Measurements from ENCODE around the gene NDUFS2. TPM values are rescaled to one million over a fixed set of nuclear protein-coding genes. Genes with fewer than 3 reads are reported as not detected.

Gene NDUFS2
- total RNA-seq, 2 experiments from 2014 or later, result 98.3 to 103 TPM

DNA sequence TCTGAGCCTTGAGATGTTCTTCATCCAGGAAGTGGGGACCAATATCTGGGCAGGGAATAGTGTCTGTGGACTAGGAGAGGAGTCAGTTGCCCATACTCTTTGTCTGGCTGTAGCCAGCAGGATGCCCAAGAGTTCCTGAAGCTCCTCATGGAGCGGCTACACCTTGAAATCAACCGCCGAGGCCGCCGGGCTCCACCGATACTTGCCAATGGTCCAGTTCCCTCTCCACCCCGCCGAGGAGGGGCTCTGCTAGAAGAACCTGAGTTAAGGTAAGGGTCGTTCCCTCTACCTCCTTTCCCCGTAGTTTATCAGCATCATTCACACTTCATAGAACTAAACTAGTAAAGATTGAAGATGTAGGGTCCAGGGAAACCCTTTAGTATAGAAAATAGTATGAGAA lies 39.4 kb upstream of the NDUFS2 start:
- no peak overlapping the region for H3K4me3 Mint-ChIP-seq
- DNase-seq, result no peak
- H3K4me1 Mint-ChIP-seq (ENCODE audit: low read depth), result peaks cover 63% of the 10 kb centered on the region
- CTCF ChIA-PET, result interaction anchor here (1.4 kb wide), 1 partner anchor 14 kb away, joined by 3 read pairs; the partner anchor contains the start of gene B4GALT3
- no peaks in the 10 kb centered on the region for H3K9me3 Mint-ChIP-seq
- H3K27ac Mint-ChIP-seq, result no peak overlapping the region
- POLR2A ChIA-PET, result interaction anchor here (1.0 kb wide), 1 partner anchor 8 kb away, joined by 4 read pairs; no protein-coding TSS in a partner anchor
- H3K27me3 Mint-ChIP-seq, result no peaks in the 10 kb centered on the region
- H3K36me3 Mint-ChIP-seq, result peaks cover 24% of the 10 kb centered on the region
- intact Hi-C loops (cut with micrococcal nuclease), result no loop called here

- Mint-ChIP-seq H3K36me3 (peaks cover 16% of the 10 kb centered on the region), H3K4me1 (ENCODE audit: low read depth) (peaks cover 64% of the 10 kb centered on the region), H3K4me3 (no peak overlapping the region), H3K27ac (peak overlapping the region; percentile 16), H3K27me3 (no peaks in the 10 kb centered on the region), H3K9me3 (no peaks in the 10 kb centered on the region)
- DNase-seq, result no peak
- intact Hi-C loops (cut with micrococcal nuclease), result no loop called here
- POLR2A ChIA-PET, result no interaction called here
- CTCF ChIA-PET, result interaction anchor here (1.0 kb wide), 1 partner anchor 31 kb away, joined by 3 read pairs; the partner anchor contains the start of gene DEDD
Observed at GRCh38 chr1:161163793-161164192, 38.4 kb upstream of the NDUFS2 start.

- no peaks in the 10 kb centered on the region for H3K27me3 Mint-ChIP-seq
- peaks cover 57% of the 10 kb centered on the region for H3K4me1 Mint-ChIP-seq (ENCODE audit: low read depth)
- peak overlapping the region; percentile 61 for H3K27ac Mint-ChIP-seq
- peaks cover 14% of the 10 kb centered on the region for H3K36me3 Mint-ChIP-seq
- DNase-seq, result no peak
- POLR2A ChIA-PET, result interaction anchor here (0.6 to 3.2 kb wide), 12 partner anchors 9 to 133 kb away, joined by 3 to 41 read pairs (median 11); partner anchors contain the start of genes B4GALT3, DEDD, NDUFS2 and NIT1
- no peaks in the 10 kb centered on the region for H3K9me3 Mint-ChIP-seq
- H3K4me3 Mint-ChIP-seq, result peak overlapping the region; percentile 20
- intact Hi-C loops (cut with micrococcal nuclease), result loop anchor here (5.0 kb wide), 1 partner anchor 98 kb away; the partner anchor contains the start of gene ARHGAP30
- CTCF ChIA-PET, result interaction anchor here (0.6 to 3.4 kb wide), 20 partner anchors 8 to 572 kb away, joined by 3 to 45 read pairs (median 6); partner anchors contain the start of genes B4GALT3, KLHDC9, NDUFS2 and NIT1
Observed at GRCh38 chr1:161164901-161165610, 37.1 kb upstream of the NDUFS2 start.

DNA sequence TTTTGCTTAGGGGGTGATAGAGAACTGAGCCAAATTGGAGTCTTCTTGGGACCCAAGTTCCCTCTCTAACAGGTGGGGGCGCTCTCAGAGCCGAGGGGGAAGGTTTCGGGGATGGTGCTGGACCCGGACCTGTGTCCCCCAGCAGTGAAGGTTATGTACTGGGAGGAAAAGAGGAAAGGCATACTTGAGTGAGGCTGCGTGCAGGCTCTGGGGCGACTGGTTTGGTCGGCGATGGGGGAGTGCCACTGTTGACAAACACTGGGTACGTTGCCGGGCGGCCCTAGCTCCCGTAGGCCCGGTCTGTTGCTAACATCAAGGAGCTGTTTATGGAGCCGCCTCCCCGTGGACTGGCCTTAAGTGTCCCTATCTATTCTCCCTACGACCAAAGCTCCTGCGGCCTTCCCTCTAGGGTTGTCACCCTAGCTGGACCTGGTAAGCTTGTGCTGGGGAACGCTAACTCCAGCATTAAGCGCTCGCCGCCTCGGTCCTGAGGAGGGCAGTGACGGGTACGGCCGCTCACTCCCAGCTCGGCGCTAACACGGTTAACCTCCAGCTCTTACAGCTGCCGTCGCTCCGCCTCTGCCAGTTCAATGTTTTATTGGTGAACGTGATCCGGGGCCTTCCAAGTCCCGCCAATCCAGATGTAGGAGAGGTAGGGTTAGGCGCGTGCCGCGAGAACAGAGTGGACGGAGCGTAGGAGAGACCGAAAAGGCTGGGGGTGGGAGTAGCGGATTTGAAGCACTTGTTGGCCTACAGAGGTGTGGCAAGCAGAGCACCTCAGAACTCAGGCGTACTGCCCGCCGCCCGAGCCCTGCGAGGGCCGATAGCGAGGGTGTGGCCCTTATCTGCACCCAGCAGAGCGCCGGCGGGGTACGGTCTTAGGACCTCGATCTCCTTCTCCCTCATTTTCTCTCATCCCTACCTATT lies 36.2 kb upstream of the NDUFS2 start, which contains the start of gene PPOX:
TSS of gene PPOX (plus strand) at position 685 of the 927 bp plus-strand sequence. CDS start 422 bp downstream, outside the sequence.
- POLR2A ChIA-PET, result interaction anchor here (0.5 to 3.2 kb wide), 14 partner anchors 10 to 121 kb away, joined by 3 to 41 read pairs (median 8); partner anchors contain the start of genes B4GALT3, DEDD, NDUFS2 and NIT1
- no peaks in the 10 kb centered on the region for H3K9me3 Mint-ChIP-seq
- H3K27me3 Mint-ChIP-seq, result no peaks in the 10 kb centered on the region
- CTCF ChIA-PET, result interaction anchor here (0.6 to 3.4 kb wide), 26 partner anchors 9 to 571 kb away, joined by 3 to 45 read pairs (median 6); partner anchors contain the start of genes B4GALT3, DEDD, KLHDC9 and NDUFS2
- peak; percentile 97 for DNase-seq
- intact Hi-C loops (cut with micrococcal nuclease), result loop anchor here (1.0 to 5.0 kb wide), 3 partner anchors 19 to 99 kb away; partner anchors contain the start of gene ARHGAP30
- peak within 1 kb of the TSS; percentile 86 for H3K4me3 Mint-ChIP-seq
- H3K27ac Mint-ChIP-seq, result peak within 1 kb of the TSS; percentile 93
- H3K4me1 Mint-ChIP-seq (ENCODE audit: low read depth), result peaks cover 48% of the 10 kb centered on the region
- H3K36me3 Mint-ChIP-seq, result peaks cover 16% of the 10 kb centered on the region

DNA sequence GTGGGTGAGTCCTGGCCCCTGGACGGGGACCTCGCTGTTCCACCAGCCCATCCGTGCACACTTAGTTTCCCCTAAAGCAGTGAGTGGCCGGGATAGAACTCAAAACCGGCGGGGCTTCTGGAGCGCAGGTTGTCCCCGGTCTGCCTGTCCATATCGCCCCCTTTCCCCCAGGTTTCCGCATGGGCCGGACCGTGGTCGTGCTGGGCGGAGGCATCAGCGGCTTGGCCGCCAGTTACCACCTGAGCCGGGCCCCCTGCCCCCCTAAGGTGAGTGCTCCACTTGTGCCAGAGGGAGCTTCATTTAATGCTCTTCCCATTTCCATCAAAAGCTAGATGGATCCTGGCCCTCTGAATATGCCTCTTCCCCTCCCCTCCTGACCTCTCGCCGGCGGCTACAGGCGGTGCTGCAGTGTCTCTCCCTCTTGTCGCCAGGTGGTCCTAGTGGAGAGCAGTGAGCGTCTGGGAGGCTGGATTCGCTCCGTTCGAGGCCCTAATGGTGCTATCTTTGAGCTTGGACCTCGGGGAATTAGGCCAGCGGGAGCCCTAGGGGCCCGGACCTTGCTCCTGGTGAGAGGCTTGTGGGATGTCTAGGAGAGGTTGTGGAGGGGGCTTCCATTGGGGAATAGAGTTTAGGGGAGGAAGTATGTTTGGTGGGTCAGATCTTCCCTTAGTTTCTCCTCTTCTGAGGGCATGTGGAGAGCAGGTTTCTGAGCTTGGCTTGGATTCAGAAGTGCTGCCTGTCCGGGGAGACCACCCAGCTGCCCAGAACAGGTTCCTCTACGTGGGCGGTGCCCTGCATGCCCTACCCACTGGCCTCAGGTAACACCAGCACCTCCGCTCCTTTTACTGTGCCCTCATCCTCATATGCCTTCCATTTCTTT lies 35.3 kb upstream of the NDUFS2 start:
- Mint-ChIP-seq H3K4me1 (ENCODE audit: low read depth) (peaks cover 39% of the 10 kb centered on the region), H3K36me3 (peaks cover 17% of the 10 kb centered on the region), H3K4me3 (peak overlapping the region; percentile 86), H3K9me3 (no peaks in the 10 kb centered on the region), H3K27ac (peak overlapping the region; percentile 93), H3K27me3 (no peaks in the 10 kb centered on the region)
- no peak for DNase-seq
- ChIA-PET POLR2A (interaction anchor here (0.5 to 3.2 kb wide), 12 partner anchors 9 to 122 kb away, joined by 3 to 41 read pairs (median 11); partner anchors contain the start of genes B4GALT3, DEDD, NDUFS2 and NIT1), CTCF (interaction anchor here (1.0 to 3.4 kb wide), 15 partner anchors 8 to 216 kb away, joined by 3 to 45 read pairs (median 12); partner anchors contain the start of genes B4GALT3, DEDD, KLHDC9 and NDUFS2)
- intact Hi-C loops (cut with micrococcal nuclease), result loop anchor here (1.0 to 5.0 kb wide), 3 partner anchors 18 to 100 kb away; partner anchors contain the start of gene ARHGAP30

- Mint-ChIP-seq H3K36me3 (peaks cover 20% of the 10 kb centered on the region), H3K9me3 (no peaks in the 10 kb centered on the region), H3K27me3 (no peaks in the 10 kb centered on the region), H3K27ac (no peak overlapping the region), H3K4me3 (no peak overlapping the region), H3K4me1 (ENCODE audit: low read depth) (peaks cover 30% of the 10 kb centered on the region)
- intact Hi-C loops (cut with micrococcal nuclease), result loop anchor here (5.0 kb wide), 1 partner anchor 102 kb away; the partner anchor contains the start of gene ARHGAP30
- ChIA-PET CTCF (interaction anchor here (1.2 kb wide), 1 partner anchor 57 kb away, joined by 3 read pairs; the partner anchor contains the start of gene TOMM40L), POLR2A (no interaction called here)
- no peak for DNase-seq
Observed at GRCh38 chr1:161168906-161169305, 33.3 kb upstream of the NDUFS2 start.

GRCh38 chr1:161171191-161171590 lies 31.0 kb upstream of the NDUFS2 start:
- Mint-ChIP-seq H3K36me3 (peaks cover 25% of the 10 kb centered on the region), H3K27ac (peak overlapping the region; percentile 13), H3K27me3 (no peaks in the 10 kb centered on the region), H3K9me3 (no peaks in the 10 kb centered on the region), H3K4me1 (ENCODE audit: low read depth) (peaks cover 36% of the 10 kb centered on the region), H3K4me3 (no peak overlapping the region)
- intact Hi-C loops (cut with micrococcal nuclease), result no loop called here
- no peak for DNase-seq
- ChIA-PET POLR2A (interaction anchor here (0.5 to 1.7 kb wide), 2 partner anchors 9 to 54 kb away, joined by 3 to 4 read pairs; no protein-coding TSS in a partner anchor), CTCF (no interaction called here)

GRCh38 chr1:161171696-161172095 lies 30.5 kb upstream of the NDUFS2 start:
- peaks cover 25% of the 10 kb centered on the region for H3K36me3 Mint-ChIP-seq
- H3K4me1 Mint-ChIP-seq (ENCODE audit: low read depth), result peaks cover 40% of the 10 kb centered on the region
- no peaks in the 10 kb centered on the region for H3K27me3 Mint-ChIP-seq
- DNase-seq, result no peak
- intact Hi-C loops (cut with micrococcal nuclease), result no loop called here
- no peak overlapping the region for H3K27ac Mint-ChIP-seq
- no peak overlapping the region for H3K4me3 Mint-ChIP-seq
- no peaks in the 10 kb centered on the region for H3K9me3 Mint-ChIP-seq
- CTCF ChIA-PET, result no interaction called here
- POLR2A ChIA-PET, result interaction anchor here (0.5 to 1.7 kb wide), 2 partner anchors 10 to 54 kb away, joined by 3 to 4 read pairs; no protein-coding TSS in a partner anchor

DNA sequence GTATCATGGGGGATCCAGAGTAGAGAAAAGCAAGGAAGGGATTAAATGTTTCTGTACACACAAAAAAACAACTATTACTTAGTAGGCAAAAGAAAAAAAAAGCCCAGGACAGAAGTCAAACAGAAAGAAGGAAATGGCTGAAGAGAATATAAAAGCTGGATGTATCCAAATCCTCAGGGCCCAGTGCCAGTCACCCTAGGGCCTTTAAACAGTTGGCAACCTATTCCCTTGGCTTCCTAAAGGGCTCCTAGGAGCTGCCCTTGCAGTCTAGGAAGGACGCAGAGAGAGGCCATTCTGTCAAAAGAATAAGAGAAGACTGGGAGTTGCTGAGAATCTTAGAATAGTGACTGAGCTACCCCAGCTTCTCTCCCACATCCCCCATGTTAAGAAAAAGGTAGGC lies 29.8 kb upstream of the NDUFS2 start:
- ChIA-PET CTCF (no interaction called here), POLR2A (interaction anchor here (0.7 kb wide), 1 partner anchor 9 kb away, joined by 3 read pairs; no protein-coding TSS in a partner anchor)
- Mint-ChIP-seq H3K27ac (no peak overlapping the region), H3K9me3 (no peaks in the 10 kb centered on the region), H3K4me3 (no peak overlapping the region), H3K27me3 (no peaks in the 10 kb centered on the region), H3K4me1 (ENCODE audit: low read depth) (peaks cover 35% of the 10 kb centered on the region), H3K36me3 (peaks cover 27% of the 10 kb centered on the region)
- DNase-seq, result no peak
- intact Hi-C loops (cut with micrococcal nuclease), result no loop called here

- intact Hi-C loops (cut with micrococcal nuclease), result no loop called here
- POLR2A ChIA-PET, result interaction anchor here (0.7 kb wide), 1 partner anchor 9 kb away, joined by 3 read pairs; no protein-coding TSS in a partner anchor
- no peaks in the 10 kb centered on the region for H3K9me3 Mint-ChIP-seq
- H3K4me1 Mint-ChIP-seq (ENCODE audit: low read depth), result peaks cover 38% of the 10 kb centered on the region
- peaks cover 27% of the 10 kb centered on the region for H3K36me3 Mint-ChIP-seq
- H3K27ac Mint-ChIP-seq, result no peak overlapping the region
- H3K27me3 Mint-ChIP-seq, result no peaks in the 10 kb centered on the region
- CTCF ChIA-PET, result interaction anchor here (0.7 kb wide), 1 partner anchor 209 kb away, joined by 3 read pairs; no protein-coding TSS in a partner anchor
- no peak for DNase-seq
- no peak overlapping the region for H3K4me3 Mint-ChIP-seq
Observed at GRCh38 chr1:161172776-161173376, 29.3 kb upstream of the NDUFS2 start.
